SK-N-SH (cell line): Measurements from ENCODE around the gene ZNF256. TPM values are rescaled to one million over a fixed set of nuclear protein-coding genes. Genes with fewer than 3 reads are reported as not detected.

Experiments used
- CTCF ChIA-PET: fragments of 300-600, 350-600 bp; formaldehyde crosslinking; extraction: SDS; loops from one replicate; lab custom pipeline; 2021; lab: Yijun Ruan, JAX
- POLR2A ChIA-PET: fragments of 350-600 bp; sonication (Branson Sonifier 250); formaldehyde crosslinking; extraction: SDS; loops from one replicate; lab custom pipeline; 2020; ENCODE audit warnings: antibody characterized with exemption, inconsistent platforms; lab: Yijun Ruan, JAX
- DNase-seq: peaks from one replicate; pipeline ENCODE4 v3.0.0; 2012
- H2AFZ ChIP-seq: fragments of 200-600 bp; sonication (generic); 2 replicates; pipeline ENCODE4 v1.8.1; 2016; ENCODE audit warnings: antibody characterized with exemption, mild to moderate bottlenecking, low read depth
- H3F3A ChIP-seq: fragments of 200-600 bp; sonication (generic); replicated peaks from 2 replicates; pipeline ENCODE3; 2016; ENCODE audit warnings: antibody characterized with exemption, mild to moderate bottlenecking; ENCODE audit not compliant: insufficient read depth
- H3K27ac ChIP-seq, 2 experiments: fragments of 200-500 bp in 1 of 2; fragments of 200-600 bp in 1 of 2; sonication (Bioruptor generic) in 1 of 2; sonication (generic), shearing (Covaris generic) in 1 of 2; 2 replicates each; pipeline versions ENCODE4 v1.5.1 to v1.6.1; 2014 to 2016; ENCODE audit warnings: low read depth in 2 of 2, inconsistent platforms in 1 of 2, low read length in 1 of 2, mild to moderate bottlenecking in 1 of 2, mixed read lengths in 1 of 2
- H3K27me3 ChIP-seq: fragments of 200-600 bp; sonication (generic), shearing (Covaris generic); 2 replicates; pipeline ENCODE4 v1.6.1; 2016; ENCODE audit warnings: mixed run types; ENCODE audit not compliant: insufficient read depth
- H3K36me3 ChIP-seq, 2 experiments: fragments of 200-500 bp in 1 of 2; fragments of 200-600 bp in 1 of 2; sonication (Bioruptor generic) in 1 of 2; sonication (generic) in 1 of 2; replicated peaks in 1 of 2; 2 replicates each; pipeline versions ENCODE3 to v1.5.1; 2014 to 2016; ENCODE audit warnings: low read length in 1 of 2, mild to moderate bottlenecking in 1 of 2; ENCODE audit not compliant: insufficient read depth in 2 of 2, control insufficient read depth in 1 of 2
- H3K4me1 ChIP-seq, 2 experiments: fragments of 200-500 bp in 1 of 2; fragments of 200-600 bp in 1 of 2; sonication (Bioruptor generic) in 1 of 2; sonication (generic), shearing (Covaris generic) in 1 of 2; 2 replicates each; pipeline versions ENCODE4 v1.5.1 to v1.6.1; 2014 to 2016; ENCODE audit warnings: low read depth in 1 of 2, low read length in 1 of 2, mixed run types in 1 of 2; ENCODE audit not compliant: insufficient read depth in 2 of 2, control insufficient read depth in 1 of 2
- H3K4me2 ChIP-seq: fragments of 200-600 bp; sonication (generic), shearing (Covaris generic); 2 replicates; pipeline ENCODE4 v1.6.1; 2017; ENCODE audit warnings: mixed run types
- H3K4me3 ChIP-seq, 2 experiments: fragments of 200-500 bp in 1 of 2; fragments of 200-600 bp in 1 of 2; sonication (Bioruptor generic) in 1 of 2; sonication (generic), shearing (Covaris generic) in 1 of 2; 2 replicates each; pipeline versions ENCODE4 v1.5.1 to v1.8.1; 2014 to 2016; ENCODE audit warnings: low read depth in 2 of 2, inconsistent platforms in 1 of 2, low read length in 1 of 2, mild to moderate bottlenecking in 1 of 2, mixed read lengths in 1 of 2, moderate library complexity in 1 of 2
- H3K79me2 ChIP-seq: fragments of 200-600 bp; sonication (generic); 2 replicates; pipeline ENCODE4 v1.8.1; 2017; ENCODE audit warnings: mild to moderate bottlenecking; ENCODE audit not compliant: insufficient read depth
- H3K9ac ChIP-seq: fragments of 200-600 bp; sonication (generic); 2 replicates; pipeline ENCODE4 v1.6.1; 2017; ENCODE audit warnings: mixed run types
- H3K9me2 ChIP-seq: fragments of 200-600 bp; sonication (generic); 2 replicates; pipeline ENCODE4 v1.6.1; 2017; ENCODE audit warnings: mixed run types
- H3K9me3 ChIP-seq: fragments of 200-600 bp; sonication (generic); 2 replicates; pipeline ENCODE4 v1.6.1; 2017; ENCODE audit warnings: mixed run types, mild to moderate bottlenecking, moderate library complexity
- H4K20me1 ChIP-seq: fragments of 200-600 bp; sonication (generic); 2 replicates; pipeline ENCODE4 v1.6.1; 2017; ENCODE audit warnings: mild to moderate bottlenecking, mixed run types; ENCODE audit not compliant: insufficient read depth
- ELF1 ChIP-seq: IDR thresholded peaks from 2 replicates; pipeline ENCODE4 v1.4.0; 2012
- FOXM1 ChIP-seq: IDR thresholded peaks from 2 replicates; pipeline ENCODE4 v1.4.0; 2012; ENCODE audit warnings: low read depth, mild to moderate bottlenecking
- GATA2 ChIP-seq: sonication (generic); formaldehyde crosslinking; IDR thresholded peaks from 2 replicates; pipeline ENCODE4 v1.5.0; 2020; ENCODE audit warnings: mild to moderate bottlenecking, missing genetic modification reagents
- JUND ChIP-seq: IDR thresholded peaks from 2 replicates; pipeline ENCODE4 v1.4.0; 2012
- MEF2A ChIP-seq: IDR thresholded peaks from 2 replicates; pipeline ENCODE4 v1.4.0; 2012; ENCODE audit warnings: low read depth, borderline replicate concordance
- NFIC ChIP-seq: IDR thresholded peaks from 2 replicates; pipeline ENCODE4 v1.4.0; 2012; ENCODE audit warnings: borderline replicate concordance
- NRF1 ChIP-seq: IDR thresholded peaks from 2 replicates; pipeline ENCODE4 v1.6.1; 2012; ENCODE audit warnings: low read depth, mild to moderate bottlenecking, low read length
- POLR2AphosphoS5 ChIP-seq: IDR thresholded peaks from 2 replicates; pipeline ENCODE4 v1.6.1; 2012; ENCODE audit warnings: low read depth, low read length
- RAD21 ChIP-seq: IDR thresholded peaks from 2 replicates; pipeline ENCODE4 v1.6.1; 2012; ENCODE audit warnings: mild to moderate bottlenecking, low read length
- RFX5 ChIP-seq: IDR thresholded peaks from 2 replicates; pipeline ENCODE4 v1.6.1; 2012; ENCODE audit warnings: mild to moderate bottlenecking, improper control_type of control experiment, low read length
- RXRA ChIP-seq: IDR thresholded peaks from 2 replicates; pipeline ENCODE4 v1.4.0; 2012; ENCODE audit warnings: low read depth, mild to moderate bottlenecking, borderline replicate concordance
- TCF12 ChIP-seq: IDR thresholded peaks from 2 replicates; pipeline ENCODE4 v1.4.0; 2012
- TEAD4 ChIP-seq: IDR thresholded peaks from 2 replicates; pipeline ENCODE4 v1.4.0; 2012; ENCODE audit warnings: mild to moderate bottlenecking, borderline replicate concordance; ENCODE audit not compliant: insufficient read depth
- WGBS: methylation state at CpG from one replicate; pipeline ENCODE4 v1.1.6; 2017; ENCODE audit warnings: low lambda C conversion rate; 5-methylcytosine and 5-hydroxymethylcytosine counted together
- polyA plus RNA-seq, 3 experiments: library from polyadenylated mRNA; depleted of rRNA; stranded (reverse); fragments of >200 nt; gene quantifications; 2 replicates each; pipeline ENCODE4 v1.2.3, GENCODE V29; 2012
- TF ChIP-seq, protein P1 (sequence below): fragments of 150-350 bp; IDR thresholded peaks from 2 replicates; pipeline ENCODE4 v1.6.1; 2017; ENCODE audit warnings: antibody characterized with exemption, low read length, low read depth, borderline replicate concordance
- TF ChIP-seq, protein P2 (sequence below): fragments of 150-350 bp; IDR thresholded peaks from 2 replicates; pipeline ENCODE4 v1.6.1; 2016; ENCODE audit warnings: mild to moderate bottlenecking, low read depth, low read length
- TF ChIP-seq, protein P3 (sequence below): IDR thresholded peaks from 2 replicates; pipeline ENCODE4 v1.4.0; 2012; ENCODE audit warnings: low read depth, borderline replicate concordance
- TF ChIP-seq, protein P4 (sequence below): IDR thresholded peaks from 2 replicates; pipeline ENCODE4 v1.4.0; 2012; ENCODE audit warnings: low read depth
- TF ChIP-seq, protein P5 (sequence below): IDR thresholded peaks from 2 replicates; pipeline ENCODE4 v1.4.0; 2012; ENCODE audit warnings: low read depth, borderline replicate concordance

The ZNF256 gene
- polyA plus RNA-seq, 1 of the 3 experiments (the other 2 are of a cell fraction): 3.7 TPM

DNA sequence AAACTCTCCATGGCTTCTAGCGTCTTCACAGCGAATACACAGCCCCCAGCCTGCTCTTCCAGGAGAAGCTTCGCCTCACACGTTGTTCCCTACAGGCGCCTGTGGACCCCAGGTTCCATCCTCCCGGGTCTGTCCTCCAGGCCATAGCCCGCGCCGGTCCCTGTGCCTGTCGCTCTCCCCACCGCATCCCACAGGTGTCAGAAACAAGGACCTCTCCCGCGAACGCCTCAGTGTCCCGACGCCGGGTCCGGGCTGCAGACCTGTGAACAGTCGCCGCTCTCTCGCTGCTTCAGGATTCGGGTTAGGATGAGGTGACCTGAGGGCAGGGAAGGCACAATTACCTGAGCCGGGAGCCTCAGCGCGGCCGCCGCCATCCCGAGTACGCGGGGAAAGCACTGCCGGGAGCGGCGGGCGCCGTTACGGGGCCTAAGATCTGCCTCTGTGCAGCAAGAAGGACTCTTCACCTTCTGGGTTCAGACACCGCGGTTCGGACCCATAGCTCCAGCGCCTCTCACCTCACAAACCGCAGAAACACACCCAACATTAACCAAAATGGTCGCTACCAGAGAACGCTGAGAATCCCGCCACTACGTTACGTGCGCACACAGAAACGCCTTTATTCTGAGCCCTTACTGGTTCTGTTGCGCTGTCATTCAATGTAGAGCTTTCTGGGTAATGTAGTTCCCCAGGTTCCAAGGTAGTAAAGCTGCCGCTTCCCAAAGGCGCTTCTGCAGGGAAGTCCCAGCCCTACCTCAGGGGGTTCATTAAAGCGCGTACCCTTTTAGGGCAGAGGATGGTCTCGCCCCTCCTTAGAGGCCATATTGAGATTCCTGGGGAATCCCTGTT, 12.5 kb downstream of the ZNF256 start, which contains the start of gene ZNF418:
ZNF418 (minus strand) TSS at position 583 of the 846 bp plus-strand sequence. CDS start 1,580 bp downstream, outside the sequence.
- CTCF ChIA-PET: no interaction called here
- H3K79me2 ChIP-seq: peaks cover 5% of the 10 kb centered on the region; the same call in 1 of the 2 replicates
- H2AFZ ChIP-seq: no peak within 1 kb of the TSS
- H3K9me3 ChIP-seq: no peaks in the 10 kb centered on the region
- no peak within 1 kb of the TSS for H3K4me2 ChIP-seq
- H3K36me3 ChIP-seq: peaks cover 0 to 22% of the 10 kb centered on the region in 2 experiments
- H3K9ac ChIP-seq: no peak within 1 kb of the TSS
- no peaks in the 10 kb centered on the region for H3F3A ChIP-seq
- no peak for DNase-seq
- no peaks in the 10 kb centered on the region for H3K9me2 ChIP-seq
- H3K27ac ChIP-seq: no peak within 1 kb of the TSS
- no peaks in the 10 kb centered on the region for H3K27me3 ChIP-seq
- TF ChIP-seq FOXM1 (no peak), POLR2AphosphoS5 (no peak), NFIC (no peak), ELF1 (no peak), MEF2A (no peak), NRF1 (no peak), TCF12 (no peak), RAD21 (no peak), RXRA (no peak)
- TF ChIP-seq, protein P1, sequence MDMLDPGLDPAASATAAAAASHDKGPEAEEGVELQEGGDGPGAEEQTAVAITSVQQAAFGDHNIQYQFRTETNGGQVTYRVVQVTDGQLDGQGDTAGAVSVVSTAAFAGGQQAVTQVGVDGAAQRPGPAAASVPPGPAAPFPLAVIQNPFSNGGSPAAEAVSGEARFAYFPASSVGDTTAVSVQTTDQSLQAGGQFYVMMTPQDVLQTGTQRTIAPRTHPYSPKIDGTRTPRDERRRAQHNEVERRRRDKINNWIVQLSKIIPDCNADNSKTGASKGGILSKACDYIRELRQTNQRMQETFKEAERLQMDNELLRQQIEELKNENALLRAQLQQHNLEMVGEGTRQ: no peak
- TF ChIP-seq, protein P2, sequence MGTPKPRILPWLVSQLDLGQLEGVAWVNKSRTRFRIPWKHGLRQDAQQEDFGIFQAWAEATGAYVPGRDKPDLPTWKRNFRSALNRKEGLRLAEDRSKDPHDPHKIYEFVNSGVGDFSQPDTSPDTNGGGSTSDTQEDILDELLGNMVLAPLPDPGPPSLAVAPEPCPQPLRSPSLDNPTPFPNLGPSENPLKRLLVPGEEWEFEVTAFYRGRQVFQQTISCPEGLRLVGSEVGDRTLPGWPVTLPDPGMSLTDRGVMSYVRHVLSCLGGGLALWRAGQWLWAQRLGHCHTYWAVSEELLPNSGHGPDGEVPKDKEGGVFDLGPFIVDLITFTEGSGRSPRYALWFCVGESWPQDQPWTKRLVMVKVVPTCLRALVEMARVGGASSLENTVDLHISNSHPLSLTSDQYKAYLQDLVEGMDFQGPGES: no peak
- TF ChIP-seq, protein P3, sequence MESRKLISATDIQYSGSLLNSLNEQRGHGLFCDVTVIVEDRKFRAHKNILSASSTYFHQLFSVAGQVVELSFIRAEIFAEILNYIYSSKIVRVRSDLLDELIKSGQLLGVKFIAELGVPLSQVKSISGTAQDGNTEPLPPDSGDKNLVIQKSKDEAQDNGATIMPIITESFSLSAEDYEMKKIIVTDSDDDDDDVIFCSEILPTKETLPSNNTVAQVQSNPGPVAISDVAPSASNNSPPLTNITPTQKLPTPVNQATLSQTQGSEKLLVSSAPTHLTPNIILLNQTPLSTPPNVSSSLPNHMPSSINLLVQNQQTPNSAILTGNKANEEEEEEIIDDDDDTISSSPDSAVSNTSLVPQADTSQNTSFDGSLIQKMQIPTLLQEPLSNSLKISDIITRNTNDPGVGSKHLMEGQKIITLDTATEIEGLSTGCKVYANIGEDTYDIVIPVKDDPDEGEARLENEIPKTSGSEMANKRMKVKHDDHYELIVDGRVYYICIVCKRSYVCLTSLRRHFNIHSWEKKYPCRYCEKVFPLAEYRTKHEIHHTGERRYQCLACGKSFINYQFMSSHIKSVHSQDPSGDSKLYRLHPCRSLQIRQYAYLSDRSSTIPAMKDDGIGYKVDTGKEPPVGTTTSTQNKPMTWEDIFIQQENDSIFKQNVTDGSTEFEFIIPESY: no peak
- TF ChIP-seq, protein P4, sequence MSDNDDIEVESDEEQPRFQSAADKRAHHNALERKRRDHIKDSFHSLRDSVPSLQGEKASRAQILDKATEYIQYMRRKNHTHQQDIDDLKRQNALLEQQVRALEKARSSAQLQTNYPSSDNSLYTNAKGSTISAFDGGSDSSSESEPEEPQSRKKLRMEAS: no peak
- WGBS: 62% methylated on average over 51 of the region's 54 CpGs
- no peak within 1 kb of the TSS for H3K4me3 ChIP-seq
- H3K4me1 ChIP-seq: no peaks in the 10 kb centered on the region
- POLR2A ChIA-PET: no interaction called here
- H4K20me1 ChIP-seq: no peaks in the 10 kb centered on the region

DNA sequence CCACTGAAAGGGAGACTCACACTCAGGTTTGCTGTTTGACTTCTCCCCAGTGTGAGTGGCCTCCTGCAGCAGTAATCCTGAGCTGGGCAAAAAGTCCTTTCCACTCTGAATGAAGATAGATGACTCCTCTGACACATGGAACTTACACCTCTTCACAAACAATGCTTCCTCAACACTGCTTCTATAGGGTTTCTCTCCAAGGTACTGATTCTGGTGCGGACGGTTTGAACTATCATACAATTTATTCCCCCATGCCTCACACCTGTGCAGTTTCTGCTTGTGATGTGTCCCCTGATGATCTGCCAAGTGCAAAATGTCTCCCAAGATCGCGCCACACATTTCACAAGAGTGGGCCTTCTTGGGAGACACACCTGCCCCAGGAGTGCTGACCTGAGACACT, 19.9 kb downstream of the ZNF256 start:
- 67% methylated on average over 4 of the region's 4 CpGs for WGBS
- no peak for DNase-seq
- Histone ChIP-seq H3K4me2 (no peak overlapping the region), H3K36me3 (no peaks in the 10 kb centered on the region), H4K20me1 (no peaks in the 10 kb centered on the region), H3K9me2 (no peaks in the 10 kb centered on the region), H3K4me3 (no peak overlapping the region), H3K9ac (no peak overlapping the region), H3K27ac (no peak overlapping the region), H3F3A (no peaks in the 10 kb centered on the region), H3K4me1 (no peaks in the 10 kb centered on the region), H3K79me2 (no peaks in the 10 kb centered on the region), H3K27me3 (no peaks in the 10 kb centered on the region), H2AFZ (no peak overlapping the region)
- ChIA-PET CTCF (no interaction called here), POLR2A (no interaction called here)
- TF ChIP-seq TCF12: no peak
- TF ChIP-seq JUND: no peak
- TF ChIP-seq, protein P5, sequence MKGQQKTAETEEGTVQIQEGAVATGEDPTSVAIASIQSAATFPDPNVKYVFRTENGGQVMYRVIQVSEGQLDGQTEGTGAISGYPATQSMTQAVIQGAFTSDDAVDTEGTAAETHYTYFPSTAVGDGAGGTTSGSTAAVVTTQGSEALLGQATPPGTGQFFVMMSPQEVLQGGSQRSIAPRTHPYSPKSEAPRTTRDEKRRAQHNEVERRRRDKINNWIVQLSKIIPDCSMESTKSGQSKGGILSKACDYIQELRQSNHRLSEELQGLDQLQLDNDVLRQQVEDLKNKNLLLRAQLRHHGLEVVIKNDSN: no peak
- no peak for TF ChIP-seq RFX5
- TF ChIP-seq GATA2 (CRISPR knock-in tag): no peak
- TF ChIP-seq, protein P1: no peak
- TF ChIP-seq, protein P4: no peak
- TF ChIP-seq FOXM1: no peak
- TF ChIP-seq TEAD4: no peak
- TF ChIP-seq, all 33 proteins: peak for 0
- H3K9me3 ChIP-seq: no peaks in the 10 kb centered on the region
